CD4-positive, alpha-beta T cell treated with Interleukin-4 for 1 hour (primary cell): ENCODE results near the gene GAGE12J.
A peak's percentile ranks its signal among the peaks of the same experiment; 100 is the strongest.
"Not testable (repeated sequence)": the region's sequence is repeated elsewhere in the genome, so short reads cannot be mapped to it uniquely, and the experiment has no call there.

Experiments
- DNase-seq, 2 donors: peaks; one replicate each; pipeline ENCODE4 v3.0.0-alpha.2; 2020 to 2022

The GAGE12J gene, protein sequence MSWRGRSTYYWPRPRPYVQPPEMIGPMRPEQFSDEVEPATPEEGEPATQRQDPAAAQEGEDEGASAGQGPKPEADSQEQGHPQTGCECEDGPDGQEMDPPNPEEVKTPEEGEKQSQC

DNA sequence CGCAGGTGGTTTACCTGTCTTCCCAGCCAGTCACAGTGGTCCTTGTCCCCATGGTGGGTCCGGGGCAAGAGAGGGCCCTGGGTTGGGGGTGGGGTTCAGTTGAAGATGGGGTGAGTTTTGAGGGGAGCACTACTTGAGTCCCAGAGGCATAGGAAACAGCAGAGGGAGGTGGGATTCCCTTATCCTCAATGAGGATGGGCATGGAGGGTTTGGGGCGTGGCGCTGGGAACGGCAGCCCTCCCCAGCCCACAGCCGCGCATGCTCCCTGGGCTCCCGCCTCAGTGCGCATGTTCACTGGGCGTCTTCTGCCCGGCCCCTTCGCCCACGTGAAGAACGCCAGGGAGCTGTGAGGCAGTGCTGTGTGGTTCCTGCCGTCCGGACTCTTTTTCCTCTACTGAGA, at the start of gene GAGE12J:
GAGE12J (plus strand) TSS at position 301 of the 400 bp plus-strand sequence. CDS start 1,157 bp downstream, outside the sequence.
- DNase-seq: not testable (repeated sequence)

- peak in 1 of 2 donors; percentile 40 for DNase-seq
Observed at GRCh38 chrX:49272421-49272820, 49.4 kb upstream of the GAGE12J start.

DNA sequence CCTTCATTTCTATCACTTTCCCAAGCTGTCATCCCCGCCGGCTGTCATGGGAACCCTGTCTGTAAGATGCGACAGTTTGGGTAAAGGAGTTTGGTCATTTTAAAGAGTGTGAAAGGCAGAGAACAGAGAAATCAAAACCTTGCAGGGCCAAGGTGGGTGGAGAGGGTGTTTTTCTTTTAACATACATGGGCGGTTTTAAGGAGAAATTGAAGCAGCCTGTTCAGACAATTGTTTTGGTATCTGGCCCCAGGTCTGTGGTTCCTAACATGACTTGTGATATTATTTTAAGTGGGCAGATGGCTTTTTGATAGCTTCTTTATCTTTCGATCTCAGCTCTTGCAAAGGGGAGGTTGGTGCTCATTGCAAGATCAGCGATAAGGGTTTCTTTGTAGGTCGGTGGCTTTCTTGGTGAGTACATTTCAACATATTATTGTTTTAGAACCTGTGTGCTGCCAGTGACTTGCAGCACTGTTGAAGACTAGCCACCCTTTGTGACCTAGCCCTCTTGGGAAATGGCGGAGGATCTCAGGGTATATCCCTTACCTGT, 48.6 kb upstream of the GAGE12J start:
- DNase-seq: peak; percentile 57 to 84

- no peak for DNase-seq
Observed at GRCh38 chrX:49276207-49276606, 45.6 kb upstream of the GAGE12J start.

- no peak for DNase-seq
Observed at GRCh38 chrX:49276671-49277534, 44.9 kb upstream of the GAGE12J start.

- DNase-seq: peak in 1 of 2 donors; percentile 19
Observed at GRCh38 chrX:49277535-49277830, 44.4 kb upstream of the GAGE12J start.

GRCh38 chrX:49278081-49278480, 43.8 kb upstream of the GAGE12J start:
- no peak for DNase-seq

- DNase-seq: no peak
Observed at GRCh38 chrX:49282647-49283011, 39.2 kb upstream of the GAGE12J start.

DNA sequence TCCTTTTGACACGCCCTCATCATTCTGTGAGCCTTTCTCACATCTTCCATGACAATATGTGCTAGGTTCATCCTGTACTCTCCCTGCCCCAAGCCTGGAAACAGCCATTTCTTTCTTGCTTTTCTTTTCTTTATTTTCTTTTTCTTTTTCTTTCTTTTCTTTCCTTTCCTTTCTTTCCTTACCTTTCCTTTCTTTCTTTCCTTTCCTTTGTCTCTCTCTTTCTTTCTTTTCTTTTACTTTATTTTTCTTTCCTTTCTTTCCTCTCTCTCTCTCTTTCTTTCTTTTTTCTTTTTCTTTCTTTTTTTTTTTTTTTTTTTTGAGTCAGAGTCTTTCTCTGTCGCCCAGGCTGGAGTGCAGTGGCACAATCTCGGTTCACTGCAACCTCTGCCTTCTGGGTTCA, 37.6 kb upstream of the GAGE12J start:
- no peak for DNase-seq

GRCh38 chrX:49286136-49286535, 35.7 kb upstream of the GAGE12J start:
- no peak for DNase-seq

GRCh38 chrX:49286581-49286980, 35.3 kb upstream of the GAGE12J start:
- DNase-seq: no peak

DNA sequence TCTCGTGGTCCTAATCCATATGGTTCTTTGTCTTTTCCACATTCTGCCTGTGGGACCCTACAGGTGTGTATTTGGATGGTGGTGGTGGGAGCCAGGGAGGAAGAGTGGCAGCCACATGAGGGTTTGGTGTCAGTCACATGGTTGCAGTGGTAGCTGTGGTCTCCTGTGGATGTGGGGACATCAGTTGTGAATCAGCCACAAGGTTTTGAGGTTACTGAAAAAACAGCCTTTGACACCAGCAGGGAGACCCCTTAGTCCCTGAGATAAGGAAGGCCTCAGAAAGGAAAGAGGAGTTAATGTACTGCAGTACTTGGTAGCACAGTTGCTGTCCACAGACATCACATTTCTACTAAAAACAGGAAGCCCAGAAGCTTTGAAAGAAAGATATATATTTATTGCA, 34.2 kb upstream of the GAGE12J start:
- no peak for DNase-seq

DNA sequence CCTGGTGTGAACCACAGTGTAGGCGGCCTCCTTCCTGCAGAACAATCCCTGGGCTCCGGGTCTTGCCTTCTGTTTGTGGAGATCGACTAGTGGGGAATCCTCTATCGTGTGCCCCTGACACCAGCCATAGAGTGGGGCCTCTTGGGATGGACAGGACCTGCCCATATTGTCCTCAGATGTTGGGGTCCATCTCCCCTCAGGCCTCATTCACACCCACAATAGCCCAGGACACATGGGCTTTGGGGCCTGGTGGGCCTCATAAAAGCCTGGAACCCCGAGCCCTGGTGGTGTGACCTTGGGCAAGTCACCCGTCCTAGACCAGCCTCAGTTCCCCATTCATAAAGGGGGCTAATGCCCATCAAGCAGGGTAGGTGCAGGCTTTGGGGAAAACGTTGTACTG, 31.6 kb upstream of the GAGE12J start:
- DNase-seq: no peak

GRCh38 chrX:49291615-49292337, 30.1 kb upstream of the GAGE12J start:
- peak; percentile 67 for DNase-seq

DNA sequence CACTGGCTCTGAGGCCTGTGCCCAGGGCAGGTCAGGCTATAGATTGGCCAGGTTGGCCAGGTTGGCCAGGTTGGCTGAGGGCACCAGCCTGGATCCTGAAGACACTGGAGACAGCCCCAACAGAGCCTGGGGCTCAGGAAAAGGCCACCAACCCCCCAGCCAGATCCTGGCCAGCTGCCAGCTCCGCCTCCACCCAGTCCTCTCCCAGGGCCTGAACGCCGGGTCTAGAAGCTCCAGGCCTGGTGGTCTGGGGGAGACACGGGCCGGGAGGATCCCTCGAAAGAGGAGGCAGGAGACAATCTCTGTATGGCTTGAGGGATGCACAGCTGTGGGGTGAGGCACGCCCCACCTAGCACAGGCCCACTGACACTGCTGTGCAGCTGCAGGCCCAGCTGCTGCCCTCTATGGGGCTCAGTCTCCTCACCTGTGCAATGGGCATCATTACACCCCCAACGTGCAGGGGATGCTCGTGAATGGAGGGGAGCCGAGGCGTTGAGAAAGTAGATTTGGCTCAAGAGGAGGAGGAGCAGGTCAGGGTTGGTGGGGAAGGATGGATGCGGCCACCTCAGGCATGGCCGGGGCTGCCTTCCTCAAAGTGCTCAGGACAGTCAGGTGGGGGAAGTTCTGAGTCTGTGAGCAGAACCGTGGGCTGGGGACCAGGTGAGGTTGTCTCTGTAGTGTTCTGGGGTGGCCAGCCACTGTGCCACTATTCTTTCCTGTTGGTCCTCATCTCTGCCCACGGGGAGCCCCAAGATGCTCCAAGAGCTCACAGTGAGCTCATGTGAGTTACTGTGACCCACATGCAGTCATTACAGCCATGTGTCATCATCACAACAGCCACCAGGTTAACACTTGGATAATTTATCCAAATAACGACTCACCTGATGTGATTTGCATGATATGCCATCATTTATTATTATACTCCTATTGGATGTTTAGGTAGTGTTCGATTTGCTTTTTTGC, 29.2 kb upstream of the GAGE12J start:
- no peak for DNase-seq

- not testable (repeated sequence) for DNase-seq
Observed at GRCh38 chrX:49299293-49299692, 22.5 kb upstream of the GAGE12J start.

- DNase-seq: no peak
Observed at GRCh38 chrX:49300703-49301102, 21.1 kb upstream of the GAGE12J start.

- DNase-seq: no peak
Observed at GRCh38 chrX:49303346-49303745, 18.5 kb upstream of the GAGE12J start, which contains the start of gene GAGE10. TSS of gene GAGE10 (plus strand) at chrX:49303646. CDS start at chrX:49304860, 1,214 bp downstream.

GRCh38 chrX:49307775-49308174, 14.1 kb upstream of the GAGE12J start:
- not testable (repeated sequence) for DNase-seq

DNA sequence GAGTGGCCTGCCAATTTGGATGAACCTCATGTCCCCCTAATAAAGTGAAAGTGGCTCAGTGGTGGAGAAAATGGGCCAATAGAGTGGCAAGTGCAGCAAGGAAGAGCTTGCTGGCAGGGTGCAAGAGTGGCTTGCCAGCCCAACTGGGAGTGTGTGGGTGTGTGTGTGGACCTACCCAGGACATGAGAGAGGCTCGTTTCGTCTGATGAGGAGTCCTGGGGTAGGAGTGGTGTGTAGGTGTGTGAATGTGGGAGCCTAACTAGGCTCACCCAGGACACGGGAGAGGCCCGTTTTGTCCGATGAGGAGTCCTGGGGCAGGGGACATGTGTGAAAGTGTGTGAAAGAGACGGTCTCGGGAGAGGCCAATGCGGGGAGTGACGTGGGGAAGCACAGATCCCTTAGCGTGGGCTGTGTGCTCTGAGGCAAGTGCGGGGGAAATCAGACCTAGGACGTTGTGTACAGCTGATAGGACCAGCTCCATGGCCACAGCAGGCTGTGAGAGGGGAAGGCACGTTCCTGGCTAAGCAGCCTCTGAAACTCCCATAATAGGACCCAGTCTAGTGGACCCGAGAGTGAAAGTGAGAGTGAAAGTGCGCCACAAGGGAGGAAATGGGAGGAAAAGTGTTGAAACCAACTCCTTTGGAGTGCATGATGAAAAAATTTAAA, 13.1 kb upstream of the GAGE12J start:
- DNase-seq: peak; percentile 26 to 43

GRCh38 chrX:49309401-49309981, 12.3 kb upstream of the GAGE12J start:
- DNase-seq: peak in 1 of 2 donors; percentile 29
